ENCODE measurements around the gene CBX7.

CBX7 gene

DNA sequence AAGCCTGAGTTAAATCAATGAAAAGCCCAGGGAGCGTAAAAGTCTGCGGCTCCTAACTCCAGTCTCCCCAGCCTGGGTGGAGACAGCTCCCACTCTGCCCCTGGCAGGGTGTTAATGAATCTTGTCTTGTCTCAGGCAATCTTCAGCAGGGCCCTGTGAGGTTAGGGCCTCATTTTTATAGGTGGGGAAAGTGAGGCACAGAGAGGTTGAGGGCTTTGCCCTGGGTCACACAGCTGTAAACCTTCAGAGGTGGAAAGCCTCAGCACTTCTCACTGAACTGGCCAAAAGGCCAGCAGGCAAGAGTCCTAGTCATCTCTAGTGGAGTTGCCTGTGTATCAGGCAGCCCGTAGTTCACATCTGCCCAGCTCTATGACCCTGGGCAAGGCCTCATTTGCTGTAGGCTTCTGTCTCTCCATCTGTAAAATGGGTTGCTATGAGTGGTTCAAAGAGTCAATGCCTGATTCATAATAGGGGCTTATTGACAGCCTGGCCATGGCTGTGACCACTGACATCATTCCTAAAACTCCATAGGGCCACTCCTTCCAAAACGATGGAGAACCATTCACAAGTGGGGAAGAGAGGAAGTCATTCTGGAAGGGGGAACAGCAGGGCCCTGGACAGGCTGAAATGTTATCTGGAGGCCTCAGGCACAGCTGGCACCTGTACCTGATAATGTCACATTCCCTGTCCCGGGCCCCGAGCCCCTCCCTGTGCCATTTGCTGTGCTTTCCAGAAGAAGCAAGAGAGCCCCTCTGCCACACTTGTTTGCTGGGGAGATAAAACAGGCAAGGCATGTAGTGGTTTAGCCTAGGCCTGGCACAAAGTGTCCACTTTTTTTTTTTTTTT is 6.0 kb downstream of the CBX7 start:
- DNase-seq = no peak

DNA sequence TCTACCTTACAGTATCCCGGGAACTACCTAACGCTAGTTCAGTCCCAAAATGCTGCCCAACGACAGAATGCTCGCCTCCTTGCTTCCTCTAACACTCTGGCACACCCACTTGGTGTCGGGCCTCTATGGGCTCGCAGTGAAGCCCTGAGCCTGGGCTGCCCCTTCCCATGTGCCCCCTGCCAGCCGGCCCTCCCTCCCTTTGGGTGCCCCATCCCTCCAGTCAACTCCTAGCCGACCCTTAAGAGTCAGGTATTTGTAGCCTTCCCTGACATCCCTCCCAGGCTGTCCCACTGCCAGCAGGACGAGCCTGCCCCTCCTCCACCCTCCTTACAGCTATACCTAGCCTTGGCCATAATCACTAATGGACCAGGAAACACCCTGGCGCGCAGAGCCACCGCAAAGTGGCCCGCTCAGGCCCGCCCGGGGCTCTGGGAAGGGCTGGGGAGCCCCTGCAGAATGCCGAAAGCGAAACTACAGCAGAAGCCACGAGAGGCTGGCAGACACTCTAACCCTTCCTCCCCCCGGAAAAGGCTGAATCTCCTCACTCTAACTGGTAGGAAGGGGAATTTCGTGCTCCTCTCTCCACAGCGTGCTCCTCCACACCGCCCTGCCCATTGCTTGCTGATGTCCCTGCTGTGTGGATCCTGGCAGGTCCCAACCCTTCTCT is 8.2 kb downstream of the CBX7 start:
- no peak for DNase-seq

DNA sequence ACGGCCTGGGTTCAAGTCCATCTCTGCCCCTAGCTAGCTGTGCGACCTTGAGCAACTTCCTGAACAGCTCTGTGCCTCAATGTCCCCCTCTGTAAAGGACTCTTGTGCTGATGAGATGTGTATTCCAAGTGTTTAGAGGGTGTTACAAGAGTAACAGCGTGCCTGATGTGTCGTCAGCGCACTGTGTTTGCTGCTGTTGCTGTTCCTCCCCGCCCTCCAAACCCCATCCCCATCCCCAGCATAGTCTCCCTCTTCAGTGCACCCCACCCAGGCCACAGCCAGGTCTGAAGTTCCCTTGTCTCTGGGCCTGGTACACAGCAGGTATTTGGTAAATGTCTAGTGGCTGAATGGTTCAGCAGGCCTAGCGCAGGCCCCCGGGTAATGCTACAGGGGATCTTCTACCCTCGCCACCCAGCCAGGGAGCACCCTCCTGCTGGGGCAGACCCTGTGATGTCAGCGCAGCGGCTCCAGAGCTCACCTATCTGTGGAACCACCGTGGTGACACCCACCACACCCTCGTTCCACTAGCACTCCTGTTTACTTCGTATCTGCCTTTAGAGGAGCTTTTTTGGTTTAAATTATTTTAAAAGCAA is 10.3 kb downstream of the CBX7 start:
- no peak for DNase-seq

DNA sequence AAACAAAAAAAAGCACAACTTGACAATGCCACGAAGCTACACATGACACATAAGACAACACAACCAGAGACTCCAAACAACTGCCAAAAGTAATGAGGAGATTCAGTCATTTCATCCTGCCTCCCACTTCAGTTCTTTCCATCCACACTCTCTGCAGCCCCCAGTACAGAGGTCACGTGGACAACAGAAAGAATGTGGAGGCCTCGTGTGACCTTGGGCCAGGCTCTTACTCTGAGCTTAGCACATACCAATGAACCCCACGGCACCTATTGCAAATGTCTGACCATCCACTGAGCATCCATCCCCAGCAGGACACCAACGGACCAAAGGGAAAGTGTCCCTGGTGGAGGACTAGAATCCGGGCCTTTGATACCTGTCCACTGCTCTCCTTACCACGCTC is 12.5 kb downstream of the CBX7 start:
- no peak for DNase-seq

DNA sequence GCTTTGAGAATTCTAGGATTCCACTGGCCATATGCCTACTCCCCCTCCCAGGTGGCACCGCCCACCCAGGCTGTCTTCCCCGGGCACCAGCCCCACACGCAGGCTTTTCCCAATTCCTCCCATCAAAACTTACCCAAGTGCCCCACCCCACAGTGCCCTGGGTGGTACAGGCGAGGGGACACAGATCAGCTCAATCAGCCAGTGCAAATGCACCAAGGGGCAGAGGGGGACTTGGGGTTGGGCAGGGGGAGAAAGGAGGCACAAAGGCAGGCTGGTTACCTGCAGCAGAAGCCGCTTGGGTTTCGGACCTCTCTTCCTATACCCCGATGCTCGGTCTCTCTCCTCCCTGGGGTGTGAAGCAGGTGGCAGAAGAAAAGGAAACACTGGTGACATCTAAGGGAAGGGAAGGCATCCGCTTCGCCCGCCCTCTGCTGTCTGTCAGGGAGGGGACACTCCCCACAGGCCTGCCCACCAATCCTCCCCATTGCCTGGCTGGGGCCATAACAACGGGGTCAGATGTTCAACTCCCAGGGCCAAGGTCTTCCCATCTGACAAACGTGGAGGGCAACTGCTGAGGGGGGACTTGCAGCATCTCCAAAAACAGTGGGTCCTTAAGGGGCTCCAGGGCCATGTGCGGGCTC is 14.0 kb downstream of the CBX7 start:
- no peak for DNase-seq

DNA sequence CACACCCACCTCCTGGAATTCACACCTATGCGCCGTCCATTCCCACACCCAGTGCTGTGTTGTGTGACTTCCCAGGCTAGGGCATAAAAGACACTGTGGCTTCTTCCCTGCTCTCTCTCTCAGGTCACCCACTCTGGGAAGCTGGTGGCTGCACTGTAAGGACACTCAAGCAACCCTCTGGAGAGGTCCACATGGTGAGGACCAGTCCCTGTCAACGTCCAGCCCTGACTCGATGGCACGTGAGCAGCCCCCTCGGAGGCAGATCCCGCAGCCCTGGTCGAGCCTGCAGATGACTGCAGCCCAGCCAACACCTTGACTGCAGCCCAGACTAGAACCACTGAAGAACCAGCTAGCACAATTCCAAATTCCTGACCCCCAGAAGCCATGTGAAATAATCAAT is 16.2 kb downstream of the CBX7 start:
- DNase-seq = no peak

DNA sequence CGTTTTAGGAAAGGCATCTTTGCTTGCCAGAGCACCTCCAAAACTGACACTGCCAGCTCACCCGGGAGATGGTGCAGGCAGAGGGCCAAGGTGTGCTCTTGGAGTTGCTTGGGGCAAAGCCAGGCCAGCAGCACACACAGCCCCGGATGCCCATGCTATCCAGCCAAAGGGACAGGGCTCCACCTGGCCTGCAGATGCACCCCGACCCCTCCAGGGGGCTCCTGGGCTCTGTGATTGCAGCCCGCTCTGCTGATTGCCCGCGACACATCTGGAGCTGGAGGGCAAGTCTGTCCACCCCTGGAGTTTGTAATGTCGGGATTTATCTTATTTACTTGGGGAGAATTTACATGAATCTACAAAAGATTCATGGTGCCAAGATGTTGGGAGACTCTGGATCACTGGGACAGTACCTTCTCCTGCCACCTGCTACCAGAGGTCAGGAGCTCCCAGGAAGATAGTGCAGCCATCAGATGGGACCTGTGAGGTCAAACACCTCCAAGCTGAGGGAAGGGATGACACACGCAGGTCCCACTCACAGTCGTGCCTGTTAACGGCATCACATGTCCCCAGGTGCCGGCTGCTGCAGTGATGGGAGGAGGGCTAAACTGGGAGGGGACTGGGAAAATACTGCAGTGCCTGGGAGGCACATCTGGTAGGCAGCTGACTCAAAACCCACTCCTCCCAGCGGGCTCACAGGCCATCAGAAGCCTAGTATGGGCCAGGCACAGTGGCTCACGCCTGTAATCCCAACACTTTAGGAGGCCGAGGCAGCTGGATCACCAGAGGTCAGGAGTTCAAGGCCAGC is 17.2 kb downstream of the CBX7 start:
- DNase-seq = peak; percentile 43 to 46

DNA sequence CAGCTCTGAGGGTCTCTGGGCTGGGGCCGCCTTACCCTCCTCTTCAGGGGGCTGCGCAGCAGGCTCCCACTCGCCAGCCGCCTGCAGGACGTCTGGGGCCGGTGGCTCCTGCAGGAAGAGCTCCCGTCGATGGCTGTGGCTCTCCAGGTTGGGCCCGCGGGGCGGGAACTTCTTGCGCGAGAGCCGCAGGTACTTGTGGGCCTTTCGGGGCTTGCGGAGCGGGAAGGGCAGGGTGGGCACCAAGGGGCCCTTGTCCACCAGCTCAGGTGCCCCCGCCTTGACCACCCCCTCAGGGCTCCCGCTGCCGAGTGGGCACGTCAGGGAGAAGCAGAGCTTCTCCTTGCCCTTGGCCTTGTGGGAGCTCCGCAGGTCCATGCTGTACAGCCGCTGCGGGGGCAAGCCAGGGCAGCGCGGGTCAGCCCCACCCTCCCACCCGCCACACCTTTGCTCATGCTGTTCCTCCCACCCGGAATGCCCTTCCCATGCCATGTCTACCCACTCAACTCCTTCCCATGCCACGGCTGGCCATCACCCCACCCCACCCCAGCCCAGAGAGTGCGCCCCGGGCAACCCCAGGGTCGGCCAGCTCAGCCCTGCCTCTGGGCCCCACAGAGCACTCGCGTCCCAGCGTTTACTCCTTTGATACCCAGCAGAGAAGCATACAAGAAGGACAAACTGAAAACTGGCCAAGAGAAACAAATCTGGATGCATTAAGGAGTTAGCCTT is 18.0 kb downstream of the CBX7 start:
- no peak for DNase-seq

DNA sequence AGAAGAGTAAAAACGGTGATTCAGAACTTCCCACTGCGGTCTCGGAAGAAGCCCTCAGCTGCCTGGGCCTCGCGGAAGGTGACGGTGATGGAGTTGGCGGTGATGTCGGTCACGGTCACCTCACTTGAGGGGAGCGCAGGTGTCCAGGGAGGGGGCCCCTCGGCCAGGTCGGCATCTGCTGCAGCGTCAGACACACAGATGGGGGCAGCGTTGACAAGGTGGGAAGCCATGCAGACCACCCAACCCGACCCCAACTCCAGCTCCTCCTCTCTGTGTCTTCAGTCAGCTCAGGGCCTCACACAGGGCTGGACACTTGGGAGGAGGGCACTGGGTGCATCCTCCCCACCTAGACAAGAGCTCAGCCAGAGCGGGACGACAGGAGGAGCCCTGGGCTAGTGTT is 18.6 kb downstream of the CBX7 start:
- no peak for DNase-seq

DNA sequence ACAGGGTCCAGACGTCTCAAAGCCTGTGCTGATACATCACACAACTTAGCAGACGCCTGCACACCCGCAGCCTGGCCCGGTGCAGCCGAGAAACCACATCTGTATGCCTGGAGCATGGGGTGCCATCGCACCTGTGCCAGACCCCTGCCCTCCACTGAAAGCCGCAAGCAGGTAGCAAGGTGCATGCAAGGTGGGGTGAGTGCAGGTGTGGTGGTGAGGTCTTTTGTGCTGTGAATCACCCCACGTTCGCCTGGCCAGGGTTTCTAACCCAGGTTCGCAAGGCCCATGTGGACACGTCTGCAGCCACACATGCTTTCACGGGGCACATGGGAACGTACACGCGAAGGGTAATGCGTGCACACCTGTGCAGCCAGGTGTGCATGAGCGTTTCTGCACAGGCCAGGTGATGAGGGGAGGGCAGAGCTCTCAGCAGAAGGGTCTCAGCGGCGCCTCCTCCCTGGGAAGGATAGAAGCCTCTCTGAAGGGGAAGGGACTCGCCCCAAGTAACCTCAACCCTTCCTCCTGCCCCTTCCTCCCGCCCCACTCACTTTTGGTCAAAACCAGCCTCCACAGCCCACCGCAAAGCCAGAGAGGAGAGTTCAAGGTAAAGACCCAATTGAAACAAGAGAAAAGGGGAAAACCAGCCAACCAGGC is 19.5 kb downstream of the CBX7 start:
- no peak for DNase-seq

DNA sequence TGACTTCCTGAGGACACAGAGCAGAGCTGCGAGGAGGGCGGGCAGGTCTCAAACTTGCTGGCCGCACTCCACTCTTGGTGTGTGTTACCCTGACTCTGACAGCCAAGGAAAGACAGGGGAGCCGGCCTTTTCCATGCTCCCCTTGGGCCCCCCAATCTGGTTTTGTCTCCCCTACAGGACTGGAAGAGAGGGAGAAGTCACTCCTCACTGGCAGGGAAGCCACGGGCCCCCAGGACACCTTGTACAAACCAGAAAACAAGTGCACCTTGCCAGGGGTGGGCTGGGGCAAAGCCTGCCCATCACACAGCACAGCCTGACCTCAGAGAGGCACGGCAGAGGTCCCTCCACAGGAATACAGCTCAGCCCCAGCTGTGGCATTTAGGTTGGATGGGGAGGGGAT is 20.2 kb downstream of the CBX7 start:
- no peak for DNase-seq

DNA sequence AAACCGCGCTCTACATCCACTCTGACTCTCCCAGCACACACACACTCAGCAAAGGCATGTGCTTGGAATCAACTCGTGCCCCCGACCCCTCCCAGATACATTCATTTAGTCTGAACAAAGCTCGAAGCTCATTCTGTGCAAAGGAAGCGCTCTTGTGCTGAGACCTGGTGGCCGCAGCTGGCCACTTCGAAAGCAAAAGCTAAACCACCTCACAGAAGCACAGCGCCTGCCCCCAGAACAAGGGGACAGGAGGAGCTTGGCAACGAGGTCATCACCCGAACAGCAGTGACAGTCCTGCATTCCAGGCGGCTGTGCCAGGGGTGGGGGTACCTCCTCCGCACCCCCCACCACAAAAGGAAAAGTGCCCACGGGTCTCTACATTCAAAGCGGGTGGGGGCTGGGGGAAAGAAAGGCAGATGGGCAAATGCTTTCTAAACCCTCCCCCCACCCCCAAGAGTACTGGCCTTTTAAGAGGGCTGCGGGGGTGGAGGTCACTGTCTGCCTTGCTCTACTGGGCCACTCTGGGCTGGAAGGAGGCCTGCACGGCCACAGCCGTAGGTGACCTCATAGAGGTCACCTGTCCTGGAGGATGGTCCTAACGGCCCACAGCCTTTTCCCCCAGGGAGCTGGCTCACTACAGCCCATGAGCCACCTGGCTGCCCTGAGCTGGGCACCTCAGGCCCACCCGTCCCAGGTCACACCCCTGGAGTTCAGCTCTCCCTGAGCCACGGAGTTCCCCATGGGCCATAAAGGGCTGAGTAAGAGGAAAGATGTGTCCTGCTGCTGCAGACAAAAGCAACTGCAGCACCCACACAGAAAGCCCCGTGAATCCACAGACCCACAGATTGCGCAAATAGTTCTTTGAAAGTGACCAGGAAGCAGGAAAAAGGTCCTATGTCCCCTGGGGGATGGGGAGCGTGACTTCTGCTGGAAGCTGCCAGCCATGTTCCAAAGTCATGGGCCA is 21.3 kb downstream of the CBX7 start:
- no peak for DNase-seq

DNA sequence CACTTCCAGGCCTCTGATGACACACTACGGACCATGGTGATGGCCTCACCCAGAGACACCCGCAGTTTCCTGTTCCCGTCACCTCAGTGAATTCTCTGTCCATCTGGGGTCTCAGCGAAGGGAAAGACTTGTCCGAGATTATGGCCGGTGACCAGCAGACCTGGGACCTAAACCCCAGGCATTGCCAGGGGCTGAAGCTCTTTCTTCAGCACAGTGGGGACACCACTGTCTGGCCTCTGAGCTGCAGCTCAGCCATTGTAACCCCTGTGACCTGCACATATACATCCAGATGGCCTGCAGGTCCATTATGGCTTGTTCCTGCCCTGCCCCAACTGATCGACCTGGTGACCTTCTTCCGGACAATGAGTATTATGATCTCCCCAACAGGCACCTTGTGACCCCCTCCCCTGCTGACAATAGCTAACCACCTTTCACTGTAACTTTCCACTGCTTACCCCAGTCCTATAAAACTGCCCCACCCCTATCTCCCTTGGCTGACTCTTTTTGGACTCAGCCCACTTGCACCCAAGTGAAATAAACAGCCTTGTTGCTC is 22.3 kb downstream of the CBX7 start:
- no peak for DNase-seq

DNA sequence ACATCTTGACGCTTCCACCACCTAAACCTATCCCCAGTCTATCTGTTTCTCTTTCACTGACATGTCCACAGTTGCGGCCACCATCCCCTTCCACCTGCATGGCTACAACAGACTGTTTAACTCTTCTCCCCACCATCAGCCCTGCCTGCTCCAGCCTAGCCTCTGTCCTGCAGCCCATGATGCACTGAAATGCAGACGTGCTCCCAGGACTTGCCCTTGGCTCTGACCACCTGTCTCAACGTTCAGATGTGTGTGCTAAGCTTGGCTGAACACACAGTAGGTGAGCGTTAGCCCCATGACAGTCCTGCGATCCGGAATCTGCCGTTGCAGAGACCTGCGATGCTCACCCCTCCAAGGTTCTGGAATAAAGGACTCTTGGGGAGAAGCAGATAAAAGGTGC is 22.7 kb downstream of the CBX7 start:
- no peak for DNase-seq

DNA sequence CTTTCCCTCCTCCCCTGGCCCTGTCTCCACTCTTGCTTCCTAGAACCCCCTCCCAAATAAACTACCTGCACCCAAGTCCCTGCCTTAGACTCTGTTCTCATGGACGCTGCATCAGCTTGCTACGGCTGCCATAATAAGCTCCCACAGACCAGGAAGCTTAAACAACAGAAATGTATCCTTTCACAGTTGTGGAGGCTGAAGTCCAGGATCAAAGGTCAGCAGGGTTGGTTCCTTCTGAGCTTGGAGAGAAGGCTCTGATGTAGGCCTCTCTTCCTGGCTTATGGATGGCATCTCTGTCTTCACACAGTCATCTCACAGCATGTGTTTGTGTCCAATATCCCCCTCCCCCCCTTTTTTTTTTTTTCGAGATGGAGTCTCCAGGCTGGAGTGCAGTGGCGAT is 23.4 kb downstream of the CBX7 start:
- DNase-seq = no peak

DNA sequence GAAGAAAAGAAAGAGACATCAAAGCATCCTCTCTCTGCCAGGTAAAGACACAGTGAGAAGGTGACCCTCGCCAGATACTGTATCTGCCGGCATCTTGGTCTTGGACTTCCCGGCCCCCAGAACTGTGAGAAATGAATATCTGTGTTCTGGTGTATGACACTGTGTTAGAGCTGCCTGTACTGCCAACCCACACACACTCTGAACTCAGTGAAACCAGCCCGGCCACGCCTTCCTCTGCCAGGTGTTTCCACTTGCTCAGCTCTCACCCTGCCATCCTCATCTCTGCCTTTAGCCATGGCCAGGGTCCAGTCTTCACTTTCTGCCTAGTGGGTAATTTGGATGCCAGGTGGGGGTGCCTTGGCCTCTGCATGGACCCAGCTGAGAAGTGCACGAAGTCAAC is 24.0 kb downstream of the CBX7 start:
- DNase-seq = no peak

DNA sequence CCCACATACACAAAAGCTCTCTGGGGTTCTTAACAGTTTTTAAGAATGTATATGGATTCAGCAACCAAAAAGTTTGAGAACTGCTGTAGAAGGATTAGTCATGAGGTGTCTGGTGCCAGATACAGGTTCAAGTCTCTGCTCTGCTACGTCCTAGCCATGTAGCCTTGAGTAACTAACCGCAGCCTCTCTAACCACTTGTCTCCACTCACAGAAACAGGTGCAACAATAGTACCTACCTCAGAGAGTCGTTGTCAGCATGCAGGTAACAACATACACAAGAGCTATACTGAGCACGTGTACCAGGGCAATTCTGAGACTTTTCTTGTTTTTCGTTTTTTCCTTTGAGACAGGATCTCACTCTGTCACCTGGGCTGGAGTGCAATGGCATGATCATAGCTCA is 26.9 kb downstream of the CBX7 start:
- no peak for DNase-seq

DNA sequence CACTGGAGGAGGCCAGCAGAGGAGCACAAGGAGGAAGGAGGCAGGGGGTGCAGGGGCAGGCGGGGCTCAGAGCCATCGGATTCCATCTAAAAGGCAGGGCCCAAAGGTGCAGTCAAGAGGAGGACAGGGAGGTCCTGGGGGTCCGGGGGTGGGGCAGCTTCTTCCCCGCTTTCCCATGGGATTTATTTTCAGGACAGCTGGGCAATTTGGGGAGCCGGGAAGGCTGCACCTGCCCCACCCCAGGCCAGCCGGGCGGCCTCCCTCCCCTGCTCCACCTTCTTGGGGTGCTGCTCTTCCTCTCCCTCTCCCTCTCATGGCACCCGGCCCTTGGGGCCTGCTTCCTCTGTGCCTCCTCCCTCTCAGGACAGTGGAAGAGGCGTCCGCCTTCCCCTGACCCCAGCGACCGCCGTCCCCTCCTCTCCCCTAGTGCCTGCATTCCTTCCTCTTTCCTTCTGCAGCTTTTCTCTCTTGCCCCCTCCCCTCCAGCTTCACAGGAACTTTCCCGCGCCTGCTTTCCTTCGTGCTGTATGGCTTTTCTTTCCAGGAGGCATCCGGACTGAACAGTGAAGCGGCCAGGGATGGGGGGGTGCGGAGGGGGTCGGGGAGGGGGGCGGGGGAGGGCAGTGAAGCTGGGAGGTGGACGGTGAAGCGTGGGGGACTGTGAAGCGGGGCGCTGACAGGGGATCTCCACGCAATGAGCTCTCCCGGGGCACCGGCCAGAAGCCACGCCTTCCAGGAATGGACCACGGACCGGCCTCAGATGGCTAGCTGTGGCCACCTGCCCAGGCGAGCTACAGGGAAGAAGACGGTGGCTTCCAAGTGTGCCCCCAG is 28.5 kb downstream of the CBX7 start:
- no peak for DNase-seq

Measured in SHP77 (cell line).